ENCODE measurements around the gene ENO2. TPM values are rescaled to one million over a fixed set of nuclear protein-coding genes. Genes with fewer than 3 reads are reported as not detected.

Gene ENO2
- total RNA-seq, 2 experiments from 2014 or later = 85.6 to 103 TPM

DNA sequence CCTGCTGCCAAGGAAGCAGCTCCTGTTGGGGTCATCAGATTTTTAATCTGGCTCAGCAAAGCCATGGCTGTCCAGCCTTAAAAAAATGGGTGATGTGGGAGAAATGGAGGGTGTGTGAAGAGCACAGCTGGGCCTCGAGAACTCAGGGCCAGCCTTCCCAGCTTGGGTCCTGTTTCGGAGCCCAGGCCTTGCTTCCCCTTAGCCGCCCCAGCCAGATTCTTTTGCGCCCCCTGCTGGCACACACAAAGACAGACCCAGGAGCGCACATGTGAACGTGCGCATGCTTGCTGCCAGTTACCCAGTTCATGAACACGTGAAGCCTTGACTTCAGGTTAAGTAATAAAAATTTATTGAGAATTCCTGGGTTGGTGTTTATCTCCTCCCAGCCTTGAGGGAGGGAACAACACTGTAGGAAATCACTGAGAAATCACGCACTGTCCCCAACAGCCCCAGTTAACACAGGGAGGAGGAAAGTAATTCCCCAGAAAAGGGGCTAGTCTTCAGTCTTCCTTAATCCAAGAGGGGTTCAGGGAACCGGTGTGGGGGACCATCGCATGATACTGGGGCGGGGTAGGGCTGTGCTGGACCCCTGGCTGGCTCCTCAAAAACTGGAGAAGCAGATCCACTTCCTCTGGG lies 50.8 kb downstream of the ENO2 start:
- H3K4me3 ChIP-seq (ENCODE audit: low read length) = no peak overlapping the region
- TF ChIP-seq, protein P1, sequence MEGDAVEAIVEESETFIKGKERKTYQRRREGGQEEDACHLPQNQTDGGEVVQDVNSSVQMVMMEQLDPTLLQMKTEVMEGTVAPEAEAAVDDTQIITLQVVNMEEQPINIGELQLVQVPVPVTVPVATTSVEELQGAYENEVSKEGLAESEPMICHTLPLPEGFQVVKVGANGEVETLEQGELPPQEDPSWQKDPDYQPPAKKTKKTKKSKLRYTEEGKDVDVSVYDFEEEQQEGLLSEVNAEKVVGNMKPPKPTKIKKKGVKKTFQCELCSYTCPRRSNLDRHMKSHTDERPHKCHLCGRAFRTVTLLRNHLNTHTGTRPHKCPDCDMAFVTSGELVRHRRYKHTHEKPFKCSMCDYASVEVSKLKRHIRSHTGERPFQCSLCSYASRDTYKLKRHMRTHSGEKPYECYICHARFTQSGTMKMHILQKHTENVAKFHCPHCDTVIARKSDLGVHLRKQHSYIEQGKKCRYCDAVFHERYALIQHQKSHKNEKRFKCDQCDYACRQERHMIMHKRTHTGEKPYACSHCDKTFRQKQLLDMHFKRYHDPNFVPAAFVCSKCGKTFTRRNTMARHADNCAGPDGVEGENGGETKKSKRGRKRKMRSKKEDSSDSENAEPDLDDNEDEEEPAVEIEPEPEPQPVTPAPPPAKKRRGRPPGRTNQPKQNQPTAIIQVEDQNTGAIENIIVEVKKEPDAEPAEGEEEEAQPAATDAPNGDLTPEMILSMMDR (IDR thresholded peaks at IDR 0.05) = peak; percentile 94
- DNase-seq (peak; percentile 83 to 96 (median 86)), ATAC-seq (ENCODE audit: poor library complexity) (peak; percentile 50)
- peaks cover 58% of the 10 kb centered on the region for H3K4me1 Mint-ChIP-seq (ENCODE audit: low read depth)
- H3K36me3 ChIP-seq (ENCODE audit: insufficient read depth, low read length) = peaks cover 49% of the 10 kb centered on the region
- H3K36me3 Mint-ChIP-seq (ENCODE audit: low read depth) = peaks cover 67% of the 10 kb centered on the region
- H3K4me3 Mint-ChIP-seq = peak overlapping the region; percentile 79
- POLR2A ChIA-PET = interaction anchor here (0.9 to 16.4 kb wide), 11 partner anchors 9 to 143 kb away, joined by 3 to 963 read pairs (median 5); partner anchors contain the start of genes ATN1, C12orf57, C1RL and LPCAT3
- H3K27ac Mint-ChIP-seq = peak overlapping the region; percentile 90
- peak overlapping the region; percentile 38 to 39 for H3K27ac ChIP-seq (ENCODE audit: low read depth in 1 of 2, low read length in 2 of 2)
- intact Hi-C loops (cut with DNase I, micrococcal nuclease) = loop anchor here (1.0 to 2.0 kb wide), 4 partner anchors 21 to 96 kb away; partner anchors contain the start of gene C12orf57 (in 2 of the 2)
- CTCF ChIA-PET = interaction anchor here (0.6 to 13.3 kb wide), 11 partner anchors 9 to 106 kb away, joined by 3 to 324 read pairs (median 5); partner anchors contain the start of genes C12orf57, LPCAT3, PTPN6 and RNU7-1
- H3K27me3 ChIP-seq (ENCODE audit: control insufficient read depth in 1 of 2, insufficient read depth in 2 of 2, low read length in 2 of 2) = no peaks in the 10 kb centered on the region
- H3K9me3 Mint-ChIP-seq = no peaks in the 10 kb centered on the region
- H3K4me1 ChIP-seq (ENCODE audit: insufficient read depth, low read length) = peaks cover 70% of the 10 kb centered on the region
- H3K9me3 ChIP-seq (ENCODE audit: control insufficient read depth in 1 of 2, insufficient read depth in 1 of 2, low read length in 2 of 2) = no peaks in the 10 kb centered on the region
- no peaks in the 10 kb centered on the region for H3K27me3 Mint-ChIP-seq

DNA sequence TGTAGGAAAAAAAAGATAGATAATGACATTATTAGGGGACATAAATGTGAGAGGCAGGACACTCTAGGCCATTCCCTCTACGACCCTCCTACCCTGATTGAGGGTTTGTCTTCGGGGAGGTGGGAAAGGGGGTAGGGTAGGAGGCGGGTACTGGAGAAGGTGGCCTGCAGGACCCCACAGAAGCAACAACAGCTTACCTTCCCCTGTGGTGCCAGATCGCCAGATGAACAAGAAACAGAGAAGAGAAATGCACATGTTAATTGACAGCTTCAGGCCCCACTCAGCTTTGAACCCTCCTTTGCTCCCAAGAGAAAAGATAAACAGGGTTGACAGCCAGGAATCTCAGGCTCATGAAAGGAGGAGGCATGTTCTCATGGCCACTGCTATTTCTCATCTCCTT lies 51.3 kb downstream of the ENO2 start:
- intact Hi-C loops (cut with DNase I, micrococcal nuclease) = loop anchor here (1.0 to 2.0 kb wide), 4 partner anchors 21 to 97 kb away; partner anchors contain the start of gene C12orf57 (in 2 of the 2)
- peaks cover 66% of the 10 kb centered on the region for H3K4me1 ChIP-seq (ENCODE audit: insufficient read depth, low read length)
- Mint-ChIP-seq H3K27me3 (no peaks in the 10 kb centered on the region), H3K4me1 (ENCODE audit: low read depth) (peaks cover 56% of the 10 kb centered on the region), H3K4me3 (peak overlapping the region; percentile 79), H3K9me3 (no peaks in the 10 kb centered on the region), H3K36me3 (ENCODE audit: low read depth) (peaks cover 65% of the 10 kb centered on the region), H3K27ac (peak overlapping the region; percentile 90)
- DNase-seq (no peak), ATAC-seq (ENCODE audit: poor library complexity) (no peak)
- H3K9me3 ChIP-seq (ENCODE audit: control insufficient read depth in 1 of 2, insufficient read depth in 1 of 2, low read length in 2 of 2) = no peaks in the 10 kb centered on the region
- peaks cover 44% of the 10 kb centered on the region for H3K36me3 ChIP-seq (ENCODE audit: insufficient read depth, low read length)
- ChIA-PET POLR2A (interaction anchor here (0.7 to 16.4 kb wide), 4 partner anchors 18 to 41 kb away, joined by 3 to 963 read pairs (median 46); partner anchors contain the start of genes C12orf57, PTPN6 and RNU7-1), CTCF (interaction anchor here (1.1 to 13.3 kb wide), 6 partner anchors 9 to 93 kb away, joined by 3 to 324 read pairs (median 6); partner anchors contain the start of genes C12orf57, PTPN6 and RNU7-1)
- H3K27ac ChIP-seq (ENCODE audit: low read depth in 1 of 2, low read length in 2 of 2) = peak overlapping the region in 1 of 2 donors; percentile 39
- H3K4me3 ChIP-seq (ENCODE audit: low read length) = no peak overlapping the region
- TF ChIP-seq, protein P1 (IDR thresholded peaks at IDR 0.05) = no peak
- H3K27me3 ChIP-seq (ENCODE audit: control insufficient read depth in 1 of 2, insufficient read depth in 2 of 2, low read length in 2 of 2) = no peaks in the 10 kb centered on the region

DNA sequence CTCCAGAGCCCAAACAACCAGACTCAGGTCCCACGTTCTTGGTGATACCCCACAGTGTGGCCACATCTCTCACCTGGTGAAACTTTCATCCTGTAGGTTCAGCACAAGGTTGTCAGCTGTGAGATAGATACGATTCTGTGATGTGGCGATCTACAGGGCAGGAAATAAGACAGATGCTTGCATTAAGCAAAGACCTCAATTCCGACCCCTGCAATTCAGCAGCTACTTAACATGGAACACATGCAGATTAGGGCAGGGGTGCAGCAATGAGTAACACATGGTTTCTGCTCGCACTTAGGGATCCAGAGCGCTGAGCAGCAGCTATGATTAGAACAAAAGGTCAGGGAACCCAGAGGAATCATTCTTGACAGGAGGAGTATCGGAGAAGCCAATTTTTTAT lies 52.0 kb downstream of the ENO2 start:
- Histone ChIP-seq H3K27ac (ENCODE audit: low read depth in 1 of 2, low read length in 2 of 2) (no peak overlapping the region), H3K4me3 (ENCODE audit: low read length) (no peak overlapping the region), H3K4me1 (ENCODE audit: insufficient read depth, low read length) (peaks cover 64% of the 10 kb centered on the region), H3K9me3 (ENCODE audit: control insufficient read depth in 1 of 2, insufficient read depth in 1 of 2, low read length in 2 of 2) (no peaks in the 10 kb centered on the region), H3K27me3 (ENCODE audit: control insufficient read depth in 1 of 2, insufficient read depth in 2 of 2, low read length in 2 of 2) (no peaks in the 10 kb centered on the region), H3K36me3 (ENCODE audit: insufficient read depth, low read length) (peaks cover 41% of the 10 kb centered on the region)
- TF ChIP-seq, protein P1 (IDR thresholded peaks at IDR 0.05) = no peak
- intact Hi-C loops (cut with DNase I, micrococcal nuclease) = no loop called here
- peaks cover 53% of the 10 kb centered on the region for H3K4me1 Mint-ChIP-seq (ENCODE audit: low read depth)
- H3K36me3 Mint-ChIP-seq (ENCODE audit: low read depth) = peaks cover 62% of the 10 kb centered on the region
- no peaks in the 10 kb centered on the region for H3K27me3 Mint-ChIP-seq
- no peaks in the 10 kb centered on the region for H3K9me3 Mint-ChIP-seq
- H3K27ac Mint-ChIP-seq = peak overlapping the region; percentile 58
- peak overlapping the region; percentile 73 for H3K4me3 Mint-ChIP-seq
- DNase-seq (no peak), ATAC-seq (ENCODE audit: poor library complexity) (no peak)
- POLR2A ChIA-PET = interaction anchor here (0.7 to 16.4 kb wide), 3 partner anchors 19 to 41 kb away, joined by 3 to 963 read pairs (median 3); partner anchors contain the start of genes C12orf57, PTPN6 and RNU7-1
- CTCF ChIA-PET = interaction anchor here (1.1 to 13.3 kb wide), 5 partner anchors 10 to 75 kb away, joined by 3 to 324 read pairs (median 4); partner anchors contain the start of genes C12orf57, PTPN6 and RNU7-1
